ENCODE results near the gene NOL4L.

The NOL4L gene

DNA sequence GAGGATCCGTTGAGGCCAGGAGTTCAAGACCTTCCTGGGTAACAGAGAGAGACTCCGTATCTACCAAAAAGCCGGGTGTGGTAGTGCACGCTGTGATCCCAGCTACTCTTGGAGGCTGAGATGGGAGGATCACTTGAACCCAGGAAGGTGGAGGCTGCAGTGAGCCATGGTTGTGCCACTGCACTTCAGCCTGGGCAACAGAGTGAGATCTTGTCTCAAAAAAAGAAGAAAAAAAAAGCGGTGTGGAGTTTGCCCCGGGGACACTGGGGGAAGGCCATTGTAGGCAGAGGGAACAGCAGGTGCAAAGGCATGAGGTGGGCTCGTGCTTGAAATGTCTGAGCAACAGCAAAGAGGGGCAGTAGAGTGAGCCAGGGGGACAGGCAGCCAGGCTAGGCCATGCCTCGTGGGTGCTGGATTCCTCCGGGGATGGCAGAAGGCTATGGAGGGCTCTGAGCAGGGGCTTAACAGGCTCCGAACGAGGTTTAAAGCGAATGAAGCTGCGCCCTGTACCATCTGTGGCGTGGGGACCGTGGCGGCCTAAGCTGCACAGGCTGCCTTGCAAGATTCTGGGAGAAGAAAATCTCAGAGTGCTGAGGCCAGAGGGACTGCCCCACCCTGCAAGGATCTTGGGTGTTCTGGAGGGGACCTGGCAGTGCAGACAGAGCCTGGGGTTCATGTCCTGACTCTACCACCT, 36.9 kb upstream of the NOL4L start:
- Mint-ChIP-seq H3K27ac (no peak overlapping the region), H3K36me3 (no peaks in the 10 kb centered on the region), H3K4me3 (no peak overlapping the region), H3K4me1 (no peaks in the 10 kb centered on the region), H3K9me3 (no peaks in the 10 kb centered on the region)
- DNase-seq (ENCODE audit: low spot score in 2 of 2) (no peak), ATAC-seq (peak; percentile 11)

DNA sequence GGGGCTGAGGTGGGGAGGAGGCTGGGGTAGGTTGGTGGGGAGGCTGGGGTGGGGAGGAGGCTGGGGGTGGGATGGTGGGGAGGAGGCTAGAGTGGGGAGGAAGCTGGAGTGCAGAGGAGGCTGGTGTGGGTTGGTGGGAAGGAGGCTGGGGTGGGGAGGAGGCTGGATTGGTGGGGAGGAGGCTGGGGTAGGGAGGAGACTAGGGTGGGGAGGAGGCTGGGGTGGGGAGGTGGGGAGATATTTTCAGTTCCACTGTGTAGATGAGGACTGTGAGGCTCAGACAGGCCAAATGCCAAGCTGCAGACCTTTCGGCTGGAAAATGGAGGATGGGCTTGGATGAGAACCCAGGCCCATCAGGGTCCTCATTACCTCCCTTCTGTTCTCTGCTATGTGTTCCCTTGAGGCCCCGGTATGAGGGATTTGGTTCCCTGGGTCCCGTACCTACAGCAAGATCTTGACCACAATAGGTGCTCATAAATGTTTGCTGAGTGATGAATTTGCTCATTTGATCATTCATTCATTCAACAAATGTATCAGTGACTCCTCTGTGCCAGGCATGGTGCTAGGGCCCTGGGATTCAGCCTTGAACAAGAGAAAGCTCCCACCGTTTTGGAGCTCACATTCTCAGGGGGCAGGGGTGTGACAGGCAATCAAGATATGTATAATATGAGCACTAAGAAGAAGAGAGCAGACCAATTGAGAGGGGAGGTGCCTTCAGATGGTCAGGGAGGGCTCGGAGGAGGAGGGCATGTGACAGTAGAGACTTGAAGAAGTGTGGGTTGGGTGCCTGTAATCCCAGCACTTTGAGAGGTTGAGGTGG, 36.1 kb upstream of the NOL4L start:
- DNase-seq (ENCODE audit: low spot score in 2 of 2), result no peak
- Mint-ChIP-seq H3K9me3 (no peaks in the 10 kb centered on the region), H3K4me3 (no peak overlapping the region), H3K27ac (no peak overlapping the region), H3K36me3 (no peaks in the 10 kb centered on the region), H3K4me1 (no peaks in the 10 kb centered on the region)
- ATAC-seq, result no peak

DNA sequence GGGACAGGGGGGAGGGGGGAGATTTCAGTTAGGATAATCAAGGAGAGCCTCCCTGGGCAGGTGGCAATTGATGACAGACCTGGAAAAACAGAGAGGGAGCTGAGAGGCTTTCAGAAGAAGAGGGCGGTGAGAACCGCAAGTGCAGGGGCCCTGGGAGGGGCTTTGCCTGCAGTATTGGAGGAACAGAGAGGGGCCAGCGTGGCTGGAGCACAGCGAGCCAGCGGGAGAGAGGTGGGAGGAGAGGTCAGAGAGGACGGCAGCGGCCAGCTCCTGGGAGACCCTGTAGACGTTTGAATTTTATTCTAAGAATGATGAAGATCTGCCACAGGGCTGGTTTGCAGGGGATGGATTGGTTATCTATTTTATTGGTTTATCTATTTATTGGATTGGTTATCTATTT, 34.5 kb upstream of the NOL4L start:
- no peak for ATAC-seq
- H3K27ac Mint-ChIP-seq, result no peak overlapping the region
- no peak for DNase-seq (ENCODE audit: low spot score in 2 of 2)
- no peaks in the 10 kb centered on the region for H3K4me1 Mint-ChIP-seq
- no peaks in the 10 kb centered on the region for H3K9me3 Mint-ChIP-seq
- no peaks in the 10 kb centered on the region for H3K36me3 Mint-ChIP-seq
- no peak overlapping the region for H3K4me3 Mint-ChIP-seq

DNA sequence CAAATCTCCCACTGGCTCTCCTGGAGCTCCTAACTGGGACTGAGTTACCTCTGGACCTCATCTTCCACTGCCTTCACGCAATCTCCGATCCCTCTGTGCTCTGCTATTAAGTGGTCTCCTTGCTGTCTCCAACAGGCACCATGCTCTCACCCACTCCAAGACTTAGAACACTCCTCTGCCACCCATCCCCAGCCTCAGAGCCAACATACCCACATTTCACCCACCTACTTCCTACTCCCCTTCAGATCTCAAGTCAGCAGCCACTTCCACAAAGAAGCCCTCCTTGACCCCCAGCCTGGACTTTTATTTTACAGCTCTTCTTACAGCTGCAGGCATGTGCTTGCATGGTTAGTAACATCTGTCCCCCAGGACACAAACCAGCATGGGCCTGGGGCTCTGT, 29.6 kb upstream of the NOL4L start:
- DNase-seq (ENCODE audit: low spot score in 2 of 2) (no peak), ATAC-seq (no peak)
- Mint-ChIP-seq H3K36me3 (no peaks in the 10 kb centered on the region), H3K9me3 (no peaks in the 10 kb centered on the region), H3K4me1 (peaks cover 6% of the 10 kb centered on the region), H3K27ac (peak overlapping the region; percentile 15), H3K4me3 (no peak overlapping the region)

DNA sequence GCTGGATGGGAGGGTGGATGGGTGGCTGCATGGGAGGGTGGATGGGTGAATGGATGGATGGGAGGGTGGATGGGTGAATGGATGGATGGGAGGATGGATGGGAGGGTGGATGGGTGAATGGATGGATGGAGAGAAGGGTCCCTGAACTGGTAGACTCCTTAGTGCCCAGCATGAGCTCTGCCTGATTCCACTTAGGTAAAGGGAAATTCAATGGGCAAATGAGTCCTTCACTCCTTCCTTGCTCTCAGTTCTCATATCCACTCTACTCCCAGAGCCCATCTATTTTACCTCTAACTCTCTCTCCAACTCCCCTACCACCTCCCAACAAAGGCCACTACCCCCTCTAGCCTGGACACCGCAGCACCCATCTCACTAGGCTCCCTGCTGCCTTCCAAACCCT, 29.2 kb upstream of the NOL4L start:
- Mint-ChIP-seq H3K27ac (peak overlapping the region; percentile 15), H3K4me3 (no peak overlapping the region), H3K4me1 (peaks cover 6% of the 10 kb centered on the region), H3K36me3 (no peaks in the 10 kb centered on the region), H3K9me3 (no peaks in the 10 kb centered on the region)
- no peak for ATAC-seq
- DNase-seq (ENCODE audit: low spot score in 2 of 2), result no peak

DNA sequence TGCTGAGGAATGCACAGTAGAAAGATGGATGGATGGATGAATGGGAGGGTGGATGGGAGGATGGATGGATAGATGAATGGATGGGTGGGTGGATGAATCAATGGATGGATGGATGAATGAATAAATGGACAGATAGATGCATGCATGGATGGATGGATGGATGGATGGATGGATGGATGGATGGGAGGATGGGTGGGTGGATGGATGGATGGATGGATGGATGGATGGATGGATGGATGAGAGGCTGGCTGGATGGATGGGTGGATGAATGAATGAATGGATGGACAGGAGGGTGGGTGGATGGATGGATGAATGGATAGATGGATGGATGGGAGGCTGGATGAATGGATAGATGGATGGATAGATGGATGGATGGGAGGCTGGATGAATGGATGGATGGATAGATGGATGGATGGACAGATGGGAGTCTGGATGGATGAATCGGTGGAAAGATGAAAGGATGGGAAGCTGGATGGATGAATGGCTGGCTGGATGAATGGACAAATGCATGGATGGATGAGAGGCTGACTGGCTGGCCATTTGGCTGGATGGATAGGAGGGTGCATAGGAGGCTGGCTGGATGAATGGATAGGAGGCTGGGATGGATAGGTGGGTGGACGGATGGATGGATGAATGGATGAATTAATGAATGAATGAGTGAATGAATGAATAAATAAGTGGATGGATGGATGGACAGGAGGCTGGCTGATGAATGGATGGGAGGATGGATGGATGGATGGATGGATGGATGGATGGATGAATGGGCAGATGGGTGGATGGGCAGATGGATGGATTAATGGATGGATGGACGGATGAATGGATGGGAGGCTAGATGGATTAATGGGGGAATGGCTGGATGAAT, 28.3 kb upstream of the NOL4L start:
- H3K36me3 Mint-ChIP-seq, result no peaks in the 10 kb centered on the region
- no peak for ATAC-seq
- peaks cover 6% of the 10 kb centered on the region for H3K4me1 Mint-ChIP-seq
- H3K4me3 Mint-ChIP-seq, result no peak overlapping the region
- no peaks in the 10 kb centered on the region for H3K9me3 Mint-ChIP-seq
- no peak for DNase-seq (ENCODE audit: low spot score in 2 of 2)
- no peak overlapping the region for H3K27ac Mint-ChIP-seq

DNA sequence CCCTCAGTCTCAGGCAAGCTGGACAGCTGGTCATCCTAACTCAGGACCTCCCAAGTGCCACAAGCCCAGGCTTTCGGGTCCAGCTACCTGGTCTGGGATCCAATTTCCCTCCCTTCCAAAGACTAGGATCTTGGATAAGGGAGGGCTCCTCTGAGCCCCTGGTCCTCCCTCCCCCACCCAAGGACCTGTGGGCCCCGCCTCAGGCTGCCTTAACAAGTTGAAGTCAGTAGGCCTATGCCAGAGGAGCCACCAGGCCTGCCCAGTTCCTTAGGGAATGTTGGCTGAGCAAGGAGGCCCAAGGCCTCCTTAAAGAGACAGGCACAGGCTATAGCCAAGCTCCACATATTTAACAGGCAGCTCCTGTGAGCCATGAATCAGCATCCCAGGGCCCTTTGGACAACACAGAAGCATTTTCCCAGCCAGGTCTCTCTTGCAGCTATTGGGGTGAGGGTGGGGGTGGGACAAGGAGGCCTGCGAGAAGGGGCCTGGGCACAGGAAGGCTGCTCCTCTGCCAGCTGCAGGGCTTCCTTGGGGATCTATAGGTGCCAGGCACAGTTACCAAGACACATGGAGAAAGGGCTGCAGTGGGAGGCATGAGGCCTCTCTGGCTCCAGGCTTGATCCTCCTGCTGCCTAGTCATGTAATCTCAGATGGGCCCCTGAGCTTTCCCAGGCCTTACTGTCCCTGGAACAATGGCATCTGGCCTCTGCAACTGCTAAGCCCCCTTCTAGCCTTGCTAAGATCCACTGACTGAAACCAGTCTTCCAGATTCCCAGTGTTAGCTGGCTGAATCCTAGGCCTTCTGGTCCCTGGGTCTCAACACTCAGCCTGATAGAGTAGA, 27.4 kb upstream of the NOL4L start:
- Mint-ChIP-seq H3K9me3 (no peaks in the 10 kb centered on the region), H3K4me1 (peaks cover 6% of the 10 kb centered on the region), H3K27ac (no peak overlapping the region), H3K4me3 (no peak overlapping the region), H3K36me3 (no peaks in the 10 kb centered on the region)
- DNase-seq (ENCODE audit: low spot score in 2 of 2) (no peak), ATAC-seq (no peak)

DNA sequence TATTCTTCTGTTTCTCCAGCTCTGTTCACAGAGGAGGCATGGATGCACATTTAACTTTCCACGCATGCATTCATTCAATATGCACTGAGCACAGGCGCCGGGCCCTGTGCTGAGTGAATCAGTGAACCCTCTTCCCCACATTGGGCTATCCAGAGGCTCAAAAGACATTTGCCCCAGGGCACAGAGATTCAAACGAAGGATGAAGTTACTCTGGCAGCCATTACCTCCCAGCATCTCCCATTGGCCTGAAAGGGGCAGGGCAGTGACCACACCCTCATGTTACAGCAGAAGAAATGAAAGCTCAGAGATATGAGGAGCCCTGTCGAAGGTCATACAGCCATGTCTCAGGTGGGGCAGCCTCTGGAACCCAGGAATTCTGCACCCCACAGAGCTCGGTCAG, 26.7 kb upstream of the NOL4L start:
- Mint-ChIP-seq H3K27ac (peak overlapping the region; percentile 32), H3K9me3 (no peaks in the 10 kb centered on the region), H3K36me3 (no peaks in the 10 kb centered on the region), H3K4me3 (no peak overlapping the region), H3K4me1 (peaks cover 6% of the 10 kb centered on the region)
- no peak for DNase-seq (ENCODE audit: low spot score in 2 of 2)
- no peak for ATAC-seq

DNA sequence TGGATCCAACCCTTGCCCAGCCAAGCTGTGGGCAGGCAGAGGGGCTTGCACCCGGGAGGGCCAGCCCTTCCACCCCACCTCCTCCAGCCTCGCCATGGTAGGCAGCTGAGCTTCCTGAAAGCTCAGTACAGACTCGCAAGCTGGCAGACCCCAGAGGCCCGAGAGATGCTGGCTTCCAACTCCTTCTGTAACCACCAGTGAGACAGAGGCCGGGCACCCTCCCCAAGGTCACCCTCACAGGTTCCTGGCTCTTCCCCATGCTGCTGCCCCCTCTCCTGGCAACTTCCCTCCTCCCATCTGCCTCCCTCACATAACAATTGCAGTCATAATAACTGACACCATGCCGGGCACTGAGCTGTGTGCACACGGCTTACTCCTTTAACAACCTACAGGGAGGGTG, 26.2 kb upstream of the NOL4L start:
- ATAC-seq (no peak), DNase-seq (ENCODE audit: low spot score in 2 of 2) (no peak)
- Mint-ChIP-seq H3K4me3 (no peak overlapping the region), H3K27ac (peak overlapping the region; percentile 32), H3K4me1 (peaks cover 6% of the 10 kb centered on the region), H3K36me3 (no peaks in the 10 kb centered on the region), H3K9me3 (no peaks in the 10 kb centered on the region)

DNA sequence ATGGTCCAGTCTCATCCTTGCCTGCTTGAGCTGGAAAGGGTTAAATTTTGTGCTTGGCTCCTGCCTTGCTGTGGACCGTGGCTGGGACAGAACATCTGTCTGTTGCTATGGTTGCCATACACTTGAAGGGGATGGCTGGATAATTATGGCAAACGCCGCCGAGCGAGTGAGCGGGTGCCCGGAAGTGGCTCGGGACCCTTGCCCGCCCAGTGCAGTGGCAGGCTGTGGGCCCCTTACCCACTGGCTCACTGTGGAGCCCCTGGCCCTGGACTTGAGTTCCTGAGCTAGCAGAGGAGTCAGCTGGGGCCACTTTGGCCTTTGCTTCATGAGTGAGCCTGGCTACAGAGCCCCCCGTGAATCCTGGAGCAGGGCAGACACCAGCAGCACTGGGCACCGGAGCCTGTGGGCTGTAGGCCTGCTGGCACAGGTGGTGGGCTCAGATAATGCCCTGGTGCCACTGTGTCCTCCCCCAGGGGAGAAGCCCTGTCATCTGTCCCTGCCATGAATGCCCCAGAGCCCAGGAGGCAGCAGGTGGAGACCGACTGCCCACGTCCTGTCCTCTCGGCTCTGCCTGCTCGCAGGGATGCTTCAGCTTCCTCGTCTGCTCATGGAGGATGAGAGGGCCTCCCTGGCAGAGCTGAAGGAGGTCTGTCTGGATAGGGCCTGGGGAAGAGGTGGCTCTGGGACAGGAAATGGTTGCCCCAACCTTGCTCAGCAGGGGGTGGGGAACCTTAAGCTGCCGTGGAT, 25.5 kb upstream of the NOL4L start:
- Mint-ChIP-seq H3K4me3 (no peak overlapping the region), H3K27ac (no peak overlapping the region), H3K9me3 (no peaks in the 10 kb centered on the region), H3K4me1 (peaks cover 6% of the 10 kb centered on the region), H3K36me3 (no peaks in the 10 kb centered on the region)
- no peak for ATAC-seq
- no peak for DNase-seq (ENCODE audit: low spot score in 2 of 2)

DNA sequence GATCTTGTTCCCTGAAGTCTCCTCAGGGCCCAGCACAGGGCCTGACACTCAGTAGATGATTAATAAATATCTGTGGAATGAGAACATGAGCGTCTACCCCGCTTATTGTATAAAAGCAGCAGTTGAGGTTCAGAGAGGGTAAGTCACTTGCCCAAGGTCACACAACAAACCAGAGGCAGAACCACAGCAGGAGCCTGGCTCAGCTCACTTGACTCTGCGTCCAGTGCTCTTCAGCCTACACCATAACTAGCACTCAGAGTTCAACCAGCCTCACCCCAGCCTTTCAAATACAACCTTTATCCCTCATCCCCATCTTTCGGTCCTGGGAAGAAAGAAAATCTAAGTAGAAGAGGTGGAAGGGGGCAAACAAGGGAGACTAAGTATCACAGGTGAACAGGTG, 24.9 kb upstream of the NOL4L start:
- Mint-ChIP-seq H3K4me1 (peaks cover 6% of the 10 kb centered on the region), H3K36me3 (no peaks in the 10 kb centered on the region), H3K9me3 (no peaks in the 10 kb centered on the region), H3K27ac (no peak overlapping the region), H3K4me3 (no peak overlapping the region)
- ATAC-seq, result no peak
- no peak for DNase-seq (ENCODE audit: low spot score in 2 of 2)

DNA sequence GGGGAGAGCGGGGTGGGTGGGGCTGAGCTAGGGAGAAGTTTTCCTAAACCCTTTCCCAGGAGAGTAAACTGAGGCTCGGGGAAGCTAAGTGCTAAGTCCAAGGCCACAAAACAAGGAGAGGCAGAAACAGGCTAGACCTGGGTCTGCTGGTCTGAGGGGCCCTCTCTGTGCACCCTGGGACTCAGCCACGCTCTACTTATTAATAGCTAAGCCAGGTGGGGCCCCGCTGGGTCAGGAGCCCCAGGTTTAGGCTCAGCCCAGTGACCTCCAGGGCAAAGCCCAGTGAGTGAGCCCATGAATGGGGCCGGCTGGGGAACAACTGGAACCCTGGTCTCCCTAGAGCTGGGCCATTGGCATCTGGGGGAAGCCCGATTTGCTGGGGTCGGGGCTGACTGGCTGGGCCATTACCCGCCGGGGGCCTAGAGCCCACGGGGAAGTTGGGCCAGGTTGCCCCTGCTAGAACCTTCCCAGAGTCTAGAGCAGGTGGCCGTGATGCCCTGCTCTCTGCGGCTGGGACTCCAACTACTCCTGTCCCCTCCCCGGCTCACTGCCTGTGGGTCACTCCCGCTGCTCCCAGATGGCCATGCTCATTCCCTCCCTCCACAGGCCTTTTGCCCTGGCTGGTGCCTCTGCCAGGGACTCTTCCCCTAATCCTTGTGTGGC, 24.1 kb upstream of the NOL4L start:
- Mint-ChIP-seq H3K4me1 (peaks cover 6% of the 10 kb centered on the region), H3K9me3 (no peaks in the 10 kb centered on the region), H3K36me3 (no peaks in the 10 kb centered on the region), H3K4me3 (no peak overlapping the region), H3K27ac (no peak overlapping the region)
- ATAC-seq (no peak), DNase-seq (ENCODE audit: low spot score in 2 of 2) (no peak)

DNA sequence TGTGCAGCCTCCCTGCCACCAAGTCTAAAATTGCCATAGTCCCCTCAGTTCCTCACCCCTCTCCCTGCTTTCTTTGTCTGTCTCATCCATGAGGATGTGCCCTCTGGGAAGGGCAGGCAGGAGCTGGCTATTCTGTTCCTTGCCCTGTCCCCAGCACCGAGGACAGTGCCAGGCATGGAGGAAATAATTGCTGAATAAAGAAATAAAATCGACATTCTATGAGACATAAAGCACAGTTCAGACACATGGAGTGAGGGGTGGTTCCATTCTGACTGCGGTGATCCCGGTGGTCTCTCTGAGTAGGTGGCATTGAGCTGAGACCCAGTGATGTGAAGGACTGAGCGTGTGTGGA, 23.5 kb upstream of the NOL4L start:
- H3K27ac Mint-ChIP-seq, result peak overlapping the region; percentile 3
- no peak for ATAC-seq
- no peaks in the 10 kb centered on the region for H3K36me3 Mint-ChIP-seq

More for the DNA sequence above, 23.5 kb upstream of the NOL4L start:
- Mint-ChIP-seq H3K9me3 (no peaks in the 10 kb centered on the region), H3K4me3 (no peak overlapping the region), H3K4me1 (peaks cover 6% of the 10 kb centered on the region)
- no peak for DNase-seq (ENCODE audit: low spot score in 2 of 2)
